Central memory CD4-positive, alpha-beta T cell (primary cell): ENCODE data around the gene ARL4D.

ENCODE experiments used
- DNase-seq: peaks from one replicate; pipeline ENCODE4 v3.0.0; 2022

ARL4D gene

GRCh38 chr17:43430936-43431713 is 32.3 kb downstream of the ARL4D start:
- no peak for DNase-seq

- no peak for DNase-seq
Observed at GRCh38 chr17:43431714-43432523, 33.1 kb downstream of the ARL4D start.

GRCh38 chr17:43434902-43435319 is 36.1 kb downstream of the ARL4D start:
- no peak for DNase-seq

GRCh38 chr17:43437756-43438155 is 39.0 kb downstream of the ARL4D start:
- no peak for DNase-seq

- no peak for DNase-seq
Observed at GRCh38 chr17:43438626-43439025, 39.8 kb downstream of the ARL4D start.

- DNase-seq = no peak
Observed at GRCh38 chr17:43439041-43439440, 40.2 kb downstream of the ARL4D start.

GRCh38 chr17:43442711-43443110 is 43.9 kb downstream of the ARL4D start:
- no peak for DNase-seq

GRCh38 chr17:43443381-43443780 is 44.6 kb downstream of the ARL4D start:
- no peak for DNase-seq

- DNase-seq = no peak
Observed at GRCh38 chr17:43444223-43445008, 45.6 kb downstream of the ARL4D start.

- DNase-seq = no peak
Observed at GRCh38 chr17:43445009-43445589, 46.3 kb downstream of the ARL4D start.

GRCh38 chr17:43446773-43447172 is 48.0 kb downstream of the ARL4D start:
- no peak for DNase-seq

GRCh38 chr17:43448720-43449469 is 50.1 kb downstream of the ARL4D start:
- DNase-seq = no peak

GRCh38 chr17:43449470-43450248 is 50.9 kb downstream of the ARL4D start:
- no peak for DNase-seq
